A673 (cell line): ENCODE results near the gene ATP5F1D. TPM values are rescaled to one million over a fixed set of nuclear protein-coding genes. Genes with fewer than 3 reads are reported as not detected.

Source experiments
- BruUV-seq: library from RNA; stranded (reverse); fragments of 400-500 nt; replicated peaks from 2 replicates; lab custom pipeline; 2021; lab: Mats Ljungman, UMichigan
- CTCF ChIA-PET: fragments of 300-600 bp; sonication (Branson Sonifier 250); formaldehyde crosslinking; loops from one replicate; lab custom pipeline; 2022; ENCODE audit warnings: antibody characterized with exemption; lab: Charles Lee
- POLR2A ChIA-PET: fragments of 300-600 bp; sonication (Branson Sonifier 250); formaldehyde crosslinking; loops from one replicate; lab custom pipeline; 2022; ENCODE audit warnings: antibody characterized with exemption; ENCODE audit not compliant: low non-redundant PET; lab: Charles Lee
- DNase-seq: peaks from one replicate; pipeline ENCODE4 v3.0.0-alpha.2; 2015; ENCODE audit warnings: low spot score
- H3K27ac ChIP-seq: fragments of 200-600 bp; sonication (generic); 2 replicates; pipeline ENCODE4 v1.5.1; 2016; ENCODE audit warnings: mixed run types, low read depth, mild to moderate bottlenecking, mixed read lengths, antibody characterized with exemption, low read length; ENCODE audit not compliant: poor library complexity, severe bottlenecking
- H3K27me3 ChIP-seq: fragments of 200-600 bp; sonication (generic); replicated peaks from 2 replicates; pipeline ENCODE4 v1.6.1; 2017; ENCODE audit warnings: mixed run types, low read depth, mild to moderate bottlenecking, mixed read lengths, antibody characterized with exemption, low read length; ENCODE audit not compliant: insufficient read depth, poor library complexity
- H3K36me3 ChIP-seq: fragments of 200-600 bp; sonication (generic); 2 replicates; pipeline ENCODE4 v1.6.1; 2016; ENCODE audit warnings: mixed run types, mild to moderate bottlenecking, mixed read lengths, antibody characterized with exemption, low read length; ENCODE audit not compliant: insufficient read depth, poor library complexity, severe bottlenecking
- H3K4me1 ChIP-seq: fragments of 200-600 bp; sonication (generic); 2 replicates; pipeline ENCODE4 v1.6.1; 2017; ENCODE audit warnings: mixed run types, mild to moderate bottlenecking, mixed read lengths, antibody characterized with exemption, low read length; ENCODE audit not compliant: insufficient read depth, poor library complexity, severe bottlenecking
- H3K4me3 ChIP-seq: fragments of 200-600 bp; sonication (generic); 2 replicates; pipeline ENCODE4 v1.5.1; 2016; ENCODE audit warnings: low read depth, mixed run types, mild to moderate bottlenecking, mixed read lengths, low read length; ENCODE audit not compliant: poor library complexity, severe bottlenecking
- H3K9me3 ChIP-seq: fragments of 200-600 bp; sonication (generic); 2 replicates; pipeline ENCODE4 v1.6.1; 2016; ENCODE audit warnings: mixed run types, low read depth, mild to moderate bottlenecking, mixed read lengths, antibody characterized with exemption, low read length; ENCODE audit not compliant: poor library complexity, severe bottlenecking
- CTCF ChIP-seq: fragments of 300-800, 200-600 bp; sonication (generic); conservative IDR thresholded peaks from 2 replicates; pipeline ENCODE4 v1.5.1; 2017; ENCODE audit warnings: low read depth, mild to moderate bottlenecking, antibody characterized with exemption, low read length, moderate library complexity, mixed read lengths
- EZH2 ChIP-seq: fragments of 200-600 bp; sonication (generic); IDR thresholded peaks from 2 replicates; pipeline ENCODE4 v1.6.1; 2017; ENCODE audit warnings: borderline replicate concordance, low read depth, mild to moderate bottlenecking, mixed read lengths, antibody characterized with exemption, low read length; ENCODE audit not compliant: poor library complexity, severe bottlenecking
- intact Hi-C: fragments of 100-400 bp; cut with micrococcal nuclease; formaldehyde crosslinking; loops from one replicate; pipeline ENCODE4 v1.10.0; 2022; ENCODE audit not compliant: unreplicated experiment
- total RNA-seq: library from RNA; stranded (reverse); gene quantifications from 2 replicates; pipeline ENCODE4 v1.2.3, GENCODE V29; 2021

The ATP5F1D gene
- total RNA-seq, 1 experiment from 2014 or later: 237 TPM

- no TSS peak for BruUV-seq
- peaks cover 7% of the 10 kb centered on the region for H3K4me1 ChIP-seq
- ChIA-PET POLR2A (no interaction called here), CTCF (interaction anchor here (0.7 kb wide), 1 partner anchor 38 kb away, joined by 4 read pairs; no protein-coding TSS in a partner anchor)
- no peak overlapping the region for H3K27ac ChIP-seq
- TF ChIP-seq CTCF (no peak), EZH2 (no peak)
- intact Hi-C loops: no loop called here
- H3K4me3 ChIP-seq: no peak overlapping the region
- no peaks in the 10 kb centered on the region for H3K9me3 ChIP-seq
- peaks cover 9% of the 10 kb centered on the region for H3K36me3 ChIP-seq
- H3K27me3 ChIP-seq: peaks cover 28% of the 10 kb centered on the region
- no peak for DNase-seq
Measured at GRCh38 chr19:1282588-1283206, 41.1 kb downstream of the ATP5F1D start.

GRCh38 chr19:1283207-1283916 is 41.8 kb downstream of the ATP5F1D start:
- intact Hi-C loops: no loop called here
- CTCF ChIA-PET: interaction anchor here (0.7 kb wide), 1 partner anchor 39 kb away, joined by 4 read pairs; no protein-coding TSS in a partner anchor
- peaks cover 9% of the 10 kb centered on the region for H3K36me3 ChIP-seq

GRCh38 chr19:1283917-1284292 is 42.4 kb downstream of the ATP5F1D start:
- no TSS peak for BruUV-seq
- POLR2A ChIA-PET: no interaction called here
- Histone ChIP-seq H3K27me3 (peaks cover 33% of the 10 kb centered on the region), H3K4me1 (peaks cover 7% of the 10 kb centered on the region), H3K27ac (no peak overlapping the region), H3K36me3 (peaks cover 7% of the 10 kb centered on the region), H3K4me3 (no peak overlapping the region), H3K9me3 (no peaks in the 10 kb centered on the region)
- CTCF ChIA-PET: no interaction called here
- no peak for DNase-seq
- no peak for TF ChIP-seq EZH2
- TF ChIP-seq CTCF: no peak
- intact Hi-C loops: no loop called here

More at GRCh38 chr19:1283207-1283916, 41.8 kb downstream of the ATP5F1D start:
- Histone ChIP-seq H3K4me1 (peaks cover 7% of the 10 kb centered on the region), H3K4me3 (no peak overlapping the region), H3K27me3 (peaks cover 33% of the 10 kb centered on the region), H3K9me3 (no peaks in the 10 kb centered on the region), H3K27ac (no peak overlapping the region)
- no TSS peak for BruUV-seq
- no peak for DNase-seq
- no peak for TF ChIP-seq CTCF
- TF ChIP-seq EZH2: no peak
- POLR2A ChIA-PET: no interaction called here
